ENCODE measurements around the gene TTC36. TPM values are rescaled to one million over a fixed set of nuclear protein-coding genes. Genes with fewer than 3 reads are reported as not detected.
A peak's percentile ranks its signal among the peaks of the same experiment; 100 is the strongest.
"Not testable (repeated sequence)": the region's sequence is repeated elsewhere in the genome, so short reads cannot be mapped to it uniquely, and the experiment has no call there.

TTC36 gene
- 1.2 TPM for total RNA-seq (2021; ENCODE audit: unreplicated experiment)
- polyA plus RNA-seq (2012; ENCODE audit: insufficient read length), result 1.3 TPM
- Bru-seq, nascent RNA, result percentile 71 among the genes with signal in this experiment
- percentile 47 among the genes with signal in this experiment for BruChase-seq, experiment 1, labeled RNA remaining after a 2-hour chase
- BruChase-seq, experiment 2, labeled RNA remaining after a 6-hour chase, result percentile 39 among the genes with signal in this experiment
- long read RNA-seq, result 0 reads

DNA sequence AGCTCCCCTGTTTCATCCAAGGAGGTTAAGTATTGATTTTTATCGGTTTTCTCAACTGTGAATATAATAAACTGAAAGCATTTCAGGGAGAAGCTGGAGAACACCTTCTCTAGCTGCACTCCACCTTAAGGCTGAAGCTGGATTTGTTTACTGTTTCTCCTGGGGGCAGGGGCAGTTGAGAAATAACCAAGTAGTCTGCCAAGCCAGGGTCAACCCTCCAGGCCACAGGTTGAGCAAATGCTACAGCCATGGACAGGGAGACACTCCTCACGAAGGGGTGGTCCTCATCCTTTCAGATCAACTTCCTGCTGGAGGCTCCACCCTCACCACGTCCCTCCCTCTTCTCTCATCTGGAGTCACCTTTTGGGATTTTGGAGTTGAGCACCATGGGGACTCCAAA is at the start of gene TTC36:
Gene TTC36 (plus strand): TSS at position 366 of the 400 bp plus-strand sequence. CDS start 21 bp downstream, at position 387.
- intact Hi-C loops (cut with micrococcal nuclease; ENCODE audit: unreplicated experiment) (no loop called here), in situ Hi-C loops (cut with HindIII; ENCODE audit: low pct_unique_long_range_greater_than_20kb, low sequenced_read_pairs) (loop anchor here (5.0 kb wide), 1 partner anchor 50 kb away; no protein-coding TSS in a partner anchor)
- BruUV-seq (replicated peaks), result no TSS peak
- Histone ChIP-seq H3K36me3 (ENCODE audit: control insufficient read depth, insufficient read depth, low read length) (peaks cover 16% of the 10 kb centered on the region), H3K4me3 (ENCODE audit: low read depth in 2 of 2, low read length in 2 of 2) (no peak within 1 kb of the TSS), H3K27me3 (ENCODE audit: control insufficient read depth, insufficient read depth, low read length) (no peaks in the 10 kb centered on the region), H3K4me1 (ENCODE audit: control insufficient read depth, insufficient read depth, low read length) (peaks cover 21% of the 10 kb centered on the region), H3K27ac (ENCODE audit: low read length) (no peak within 1 kb of the TSS), H3K9me3 (ENCODE audit: control insufficient read depth, insufficient read depth, low read depth, low read length) (no peaks in the 10 kb centered on the region)
- CTCF ChIA-PET, result no interaction called here
- ATAC-seq (no peak), DNase-seq (ENCODE audit: low read depth, low spot score) (no peak)
- POLR2A ChIA-PET, result no interaction called here
- TF ChIP-seq SIN3A (IDR thresholded peaks at IDR 0.05; ENCODE audit: borderline replicate concordance, insufficient read depth, low read depth, low read length) (no peak), POLR2AphosphoS5 (IDR thresholded peaks at IDR 0.05; ENCODE audit: low read depth, low read length) (no peak; the same call in 1 of the 2 replicates), TCF7L2 (IDR thresholded peaks at IDR 0.05; ENCODE audit: low read depth, low read length) (no peak), REST (IDR thresholded peaks at IDR 0.05; ENCODE audit: insufficient read depth in 1 of 2, low read depth in 2 of 2, low read length in 1 of 2) (no peak)
- TF ChIP-seq, protein P1, sequence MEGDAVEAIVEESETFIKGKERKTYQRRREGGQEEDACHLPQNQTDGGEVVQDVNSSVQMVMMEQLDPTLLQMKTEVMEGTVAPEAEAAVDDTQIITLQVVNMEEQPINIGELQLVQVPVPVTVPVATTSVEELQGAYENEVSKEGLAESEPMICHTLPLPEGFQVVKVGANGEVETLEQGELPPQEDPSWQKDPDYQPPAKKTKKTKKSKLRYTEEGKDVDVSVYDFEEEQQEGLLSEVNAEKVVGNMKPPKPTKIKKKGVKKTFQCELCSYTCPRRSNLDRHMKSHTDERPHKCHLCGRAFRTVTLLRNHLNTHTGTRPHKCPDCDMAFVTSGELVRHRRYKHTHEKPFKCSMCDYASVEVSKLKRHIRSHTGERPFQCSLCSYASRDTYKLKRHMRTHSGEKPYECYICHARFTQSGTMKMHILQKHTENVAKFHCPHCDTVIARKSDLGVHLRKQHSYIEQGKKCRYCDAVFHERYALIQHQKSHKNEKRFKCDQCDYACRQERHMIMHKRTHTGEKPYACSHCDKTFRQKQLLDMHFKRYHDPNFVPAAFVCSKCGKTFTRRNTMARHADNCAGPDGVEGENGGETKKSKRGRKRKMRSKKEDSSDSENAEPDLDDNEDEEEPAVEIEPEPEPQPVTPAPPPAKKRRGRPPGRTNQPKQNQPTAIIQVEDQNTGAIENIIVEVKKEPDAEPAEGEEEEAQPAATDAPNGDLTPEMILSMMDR (IDR thresholded peaks at IDR 0.05), result no peak

DNA sequence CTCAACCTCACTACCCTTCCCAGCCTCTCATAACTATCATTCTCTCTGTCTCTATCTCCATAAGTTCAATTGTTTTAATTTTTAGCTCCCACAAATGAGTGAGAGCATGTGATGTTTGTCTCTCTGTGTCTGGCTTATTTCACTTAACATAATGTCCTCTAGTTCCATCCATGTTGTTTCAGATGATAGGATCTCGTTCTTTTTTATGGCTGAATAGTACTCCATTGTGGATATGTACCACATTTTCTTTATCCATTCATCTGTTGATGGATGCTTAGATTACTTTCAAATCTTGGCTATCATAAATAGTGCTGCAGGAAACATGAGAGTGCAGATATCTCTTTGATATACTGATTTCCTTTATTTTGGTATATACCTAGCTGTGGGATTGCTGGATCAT is 46.0 kb upstream of the TTC36 start:
- CTCF ChIA-PET; ATAC-seq; H3K4me3 ChIP-seq (ENCODE audit: low read depth in 2 of 2, low read length in 2 of 2); H3K9me3 ChIP-seq (ENCODE audit: control insufficient read depth, insufficient read depth, low read depth, low read length); BruUV-seq (replicated peaks); H3K27ac ChIP-seq (ENCODE audit: low read length); H3K27me3 ChIP-seq (ENCODE audit: control insufficient read depth, insufficient read depth, low read length); DNase-seq (ENCODE audit: low read depth, low spot score); H3K4me1 ChIP-seq (ENCODE audit: control insufficient read depth, insufficient read depth, low read length); in situ Hi-C loops (cut with HindIII; ENCODE audit: low pct_unique_long_range_greater_than_20kb, low sequenced_read_pairs); POLR2A ChIA-PET: not testable (repeated sequence)
- intact Hi-C loops (cut with micrococcal nuclease; ENCODE audit: unreplicated experiment), result loop anchor here (2.0 to 10.0 kb wide), 2 partner anchors 38 to 286 kb away; no protein-coding TSS in a partner anchor
- peaks cover 72% of the 10 kb centered on the region for H3K36me3 ChIP-seq (ENCODE audit: control insufficient read depth, insufficient read depth, low read length)

DNA sequence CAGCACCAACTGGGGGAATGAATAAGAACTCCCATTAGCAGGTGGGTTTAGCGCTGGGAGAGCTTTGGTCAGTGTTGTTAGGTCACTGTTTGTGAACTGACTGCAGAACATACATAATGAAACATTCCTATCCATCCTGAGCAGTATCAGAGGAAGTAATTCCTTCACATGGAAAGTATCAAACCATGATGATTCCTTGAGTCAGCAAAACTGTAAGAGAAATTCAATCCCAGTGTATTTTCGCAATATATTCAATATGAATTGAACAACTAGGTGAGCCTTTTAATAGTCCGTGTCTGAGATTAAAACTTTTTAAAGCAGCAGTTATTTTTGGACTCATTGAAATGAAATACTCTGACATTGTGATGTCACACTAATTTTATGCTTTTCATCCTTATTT is 42.9 kb upstream of the TTC36 start:
- intact Hi-C loops (cut with micrococcal nuclease; ENCODE audit: unreplicated experiment) (loop anchor here (10.0 kb wide), 1 partner anchor 290 kb away; no protein-coding TSS in a partner anchor), in situ Hi-C loops (cut with HindIII; ENCODE audit: low pct_unique_long_range_greater_than_20kb, low sequenced_read_pairs) (no loop called here)
- Histone ChIP-seq H3K9me3 (ENCODE audit: control insufficient read depth, insufficient read depth, low read depth, low read length) (no peaks in the 10 kb centered on the region), H3K27ac (ENCODE audit: low read length) (no peak overlapping the region), H3K4me3 (ENCODE audit: low read depth in 2 of 2, low read length in 2 of 2) (no peak overlapping the region), H3K4me1 (ENCODE audit: control insufficient read depth, insufficient read depth, low read length) (no peaks in the 10 kb centered on the region), H3K27me3 (ENCODE audit: control insufficient read depth, insufficient read depth, low read length) (no peaks in the 10 kb centered on the region), H3K36me3 (ENCODE audit: control insufficient read depth, insufficient read depth, low read length) (peaks cover 63% of the 10 kb centered on the region)
- no peak for TF ChIP-seq REST (IDR thresholded peaks at IDR 0.05; ENCODE audit: insufficient read depth in 1 of 2, low read depth in 2 of 2, low read length in 1 of 2)
- TF ChIP-seq, protein P1 (IDR thresholded peaks at IDR 0.05), result no peak
- no peak for TF ChIP-seq POLR2AphosphoS5 (IDR thresholded peaks at IDR 0.05; ENCODE audit: low read depth, low read length)
- no peak for TF ChIP-seq SIN3A (IDR thresholded peaks at IDR 0.05; ENCODE audit: borderline replicate concordance, insufficient read depth, low read depth, low read length)
- TF ChIP-seq TCF7L2 (IDR thresholded peaks at IDR 0.05; ENCODE audit: low read depth, low read length), result no peak
- ChIA-PET CTCF (no interaction called here), POLR2A (no interaction called here)
- no TSS peak for BruUV-seq (replicated peaks)
- ATAC-seq (no peak), DNase-seq (ENCODE audit: low read depth, low spot score) (no peak)

Data from Panc1 (cell line).